ENCODE measurements around the gene AOAH.

AOAH gene

GRCh38 chr7:36600869-36601530, 123.3 kb downstream of the AOAH start:
- Histone ChIP-seq H3K4me2 (ENCODE audit: insufficient read depth, low read length) (no peak overlapping the region), H4K20me1 (ENCODE audit: insufficient read depth, low read length) (no peaks in the 10 kb centered on the region), H3K4me1 (ENCODE audit: insufficient read depth, low read length) (no peaks in the 10 kb centered on the region; the same call in 1 of the 2 replicates), H3K27ac (ENCODE audit: low read length) (no peak overlapping the region), H3K79me2 (ENCODE audit: insufficient read depth, low read length) (no peaks in the 10 kb centered on the region), H3K27me3 (ENCODE audit: insufficient read depth, low read length, poor library complexity) (no peaks in the 10 kb centered on the region), H3K36me3 (ENCODE audit: insufficient read depth, low read length) (no peaks in the 10 kb centered on the region), H2AFZ (ENCODE audit: low read depth, low read length) (no peak overlapping the region), H3K4me3 (ENCODE audit: low read depth in 1 of 2, low read length in 2 of 2) (no peak overlapping the region), H3K9me3 (ENCODE audit: insufficient read depth, low read length, severe bottlenecking) (no peaks in the 10 kb centered on the region), H3K9ac (ENCODE audit: low read depth, low read length) (no peak overlapping the region)
- DNase-seq (no peak), ATAC-seq (ENCODE audit: insufficient read depth, low read depth) (no peak)
- TF ChIP-seq CTCF (IDR thresholded peaks at IDR 0.05; ENCODE audit: borderline replicate concordance, extremely low read depth, low read length, poor library complexity, severe bottlenecking) (no peak), EZH2 (IDR thresholded peaks at IDR 0.05; ENCODE audit: borderline replicate concordance, low read depth, low read length, severe bottlenecking) (no peak)

- no peak for DNase-seq
- no peaks in the 10 kb centered on the region for H3K9me3 ChIP-seq (ENCODE audit: insufficient read depth, low read length, severe bottlenecking)
- H3K9ac ChIP-seq (ENCODE audit: low read depth, low read length): no peak overlapping the region
- H4K20me1 ChIP-seq (ENCODE audit: insufficient read depth, low read length): no peaks in the 10 kb centered on the region
- no peak overlapping the region for H2AFZ ChIP-seq (ENCODE audit: low read depth, low read length)
- H3K79me2 ChIP-seq (ENCODE audit: insufficient read depth, low read length): no peaks in the 10 kb centered on the region
- ATAC-seq (ENCODE audit: insufficient read depth, low read depth): no peak
- H3K4me3 ChIP-seq (ENCODE audit: low read depth in 1 of 2, low read length in 2 of 2): no peak overlapping the region
- no peak overlapping the region for H3K4me2 ChIP-seq (ENCODE audit: insufficient read depth, low read length)
- TF ChIP-seq CTCF (IDR thresholded peaks at IDR 0.05; ENCODE audit: borderline replicate concordance, extremely low read depth, low read length, poor library complexity, severe bottlenecking) (no peak), EZH2 (IDR thresholded peaks at IDR 0.05; ENCODE audit: borderline replicate concordance, low read depth, low read length, severe bottlenecking) (no peak)
- no peaks in the 10 kb centered on the region for H3K27me3 ChIP-seq (ENCODE audit: insufficient read depth, low read length, poor library complexity)
- H3K4me1 ChIP-seq (ENCODE audit: insufficient read depth, low read length): no peaks in the 10 kb centered on the region; the same call in 1 of the 2 replicates
- no peak overlapping the region for H3K27ac ChIP-seq (ENCODE audit: low read length)
- no peaks in the 10 kb centered on the region for H3K36me3 ChIP-seq (ENCODE audit: insufficient read depth, low read length)
Observed at GRCh38 chr7:36600314-36600682, 124.0 kb downstream of the AOAH start.

GRCh38 chr7:36599645-36600313, 124.5 kb downstream of the AOAH start:
- Histone ChIP-seq H4K20me1 (ENCODE audit: insufficient read depth, low read length) (no peaks in the 10 kb centered on the region), H3K9me3 (ENCODE audit: insufficient read depth, low read length, severe bottlenecking) (no peaks in the 10 kb centered on the region), H3K4me1 (ENCODE audit: insufficient read depth, low read length) (no peaks in the 10 kb centered on the region; the same call in 1 of the 2 replicates), H2AFZ (ENCODE audit: low read depth, low read length) (no peak overlapping the region), H3K27me3 (ENCODE audit: insufficient read depth, low read length, poor library complexity) (no peaks in the 10 kb centered on the region), H3K36me3 (ENCODE audit: insufficient read depth, low read length) (no peaks in the 10 kb centered on the region), H3K79me2 (ENCODE audit: insufficient read depth, low read length) (no peaks in the 10 kb centered on the region), H3K27ac (ENCODE audit: low read length) (no peak overlapping the region), H3K4me2 (ENCODE audit: insufficient read depth, low read length) (no peak overlapping the region), H3K9ac (ENCODE audit: low read depth, low read length) (no peak overlapping the region), H3K4me3 (ENCODE audit: low read depth in 1 of 2, low read length in 2 of 2) (no peak overlapping the region)
- ATAC-seq (ENCODE audit: insufficient read depth, low read depth) (no peak), DNase-seq (no peak)
- no peak for TF ChIP-seq EZH2 (IDR thresholded peaks at IDR 0.05; ENCODE audit: borderline replicate concordance, low read depth, low read length, severe bottlenecking)
- no peak for TF ChIP-seq CTCF (IDR thresholded peaks at IDR 0.05; ENCODE audit: borderline replicate concordance, extremely low read depth, low read length, poor library complexity, severe bottlenecking)

Measured in DND-41 (cell line).